NCI-H128 (cell line): ENCODE results near the gene ENTPD6.
A peak's percentile ranks its signal among the peaks of the same experiment; 100 is the strongest.
"Not testable (repeated sequence)": the region's sequence is repeated elsewhere in the genome, so short reads cannot be mapped to it uniquely, and the experiment has no call there.

ENCODE experiments used
- DNase-seq: peaks from one replicate; lab custom pipeline; 2025; ENCODE audit not compliant: unreplicated experiment; lab: John Stamatoyannopoulos, UW

The ENTPD6 gene

GRCh38 chr20:25195014-25195961 lies at the start of gene ENTPD6:
ENTPD6 (plus strand) TSS chr20:25195712; CDS start chr20:25206537, 10,825 bp downstream.
- peak; percentile 86 for DNase-seq

- DNase-seq, result no peak
Measured at GRCh38 chr20:25146976-25147375, 48.5 kb upstream of the ENTPD6 start.

- no peak for DNase-seq
Measured at GRCh38 chr20:25147716-25148115, 47.8 kb upstream of the ENTPD6 start.

GRCh38 chr20:25148181-25148981 lies 47.1 kb upstream of the ENTPD6 start:
- DNase-seq, result no peak

- DNase-seq, result no peak
Measured at GRCh38 chr20:25148982-25149846, 46.3 kb upstream of the ENTPD6 start.

GRCh38 chr20:25150016-25150415 lies 45.5 kb upstream of the ENTPD6 start:
- DNase-seq, result no peak

GRCh38 chr20:25158043-25158442 lies 37.5 kb upstream of the ENTPD6 start:
- DNase-seq, result no peak

- DNase-seq, result no peak
Measured at GRCh38 chr20:25160467-25160866, 35.0 kb upstream of the ENTPD6 start.

GRCh38 chr20:25160897-25161296 lies 34.6 kb upstream of the ENTPD6 start:
- no peak for DNase-seq

- no peak for DNase-seq
Measured at GRCh38 chr20:25165128-25165527, 30.4 kb upstream of the ENTPD6 start.

GRCh38 chr20:25166105-25166782 lies 29.3 kb upstream of the ENTPD6 start:
- DNase-seq, result not testable (repeated sequence)

- DNase-seq, result no peak
Measured at GRCh38 chr20:25173321-25173720, 22.2 kb upstream of the ENTPD6 start.

GRCh38 chr20:25173886-25174308 lies 21.6 kb upstream of the ENTPD6 start:
- no peak for DNase-seq

GRCh38 chr20:25176184-25176583 lies 19.3 kb upstream of the ENTPD6 start:
- no peak for DNase-seq

GRCh38 chr20:25177890-25178321 lies 17.6 kb upstream of the ENTPD6 start:
- no peak for DNase-seq

GRCh38 chr20:25178563-25179438 lies 16.7 kb upstream of the ENTPD6 start:
- DNase-seq, result no peak

GRCh38 chr20:25179439-25180089 lies 15.9 kb upstream of the ENTPD6 start:
- no peak for DNase-seq

- not testable (repeated sequence) for DNase-seq
Measured at GRCh38 chr20:25184391-25184790, 11.1 kb upstream of the ENTPD6 start.

- DNase-seq, result no peak
Measured at GRCh38 chr20:25187220-25187619, 8.3 kb upstream of the ENTPD6 start.
